Activated T-cell treated with anti-CD3 and anti-CD28 coated beads, Interleukin-2, amount 50 U/mL, for 48 hours (primary cell): Measurements from ENCODE around the gene PDGFB.
A peak's percentile ranks its signal among the peaks of the same experiment; 100 is the strongest.

ENCODE experiments used
- DNase-seq, 2 experiments: peaks; one replicate each; pipeline ENCODE4 v3.0.0-alpha.2; 2020

PDGFB gene

GRCh38 chr22:39253435-39254070 is 8.8 kb upstream of the PDGFB start:
- DNase-seq, result peak; percentile 61 to 72

GRCh38 chr22:39252461-39253434 is 8.0 kb upstream of the PDGFB start:
- no peak for DNase-seq

- DNase-seq, result no peak
Measured at GRCh38 chr22:39251762-39252460, 7.1 kb upstream of the PDGFB start.

GRCh38 chr22:39250838-39251237 is 6.1 kb upstream of the PDGFB start:
- no peak for DNase-seq

GRCh38 chr22:39250131-39250530 is 5.3 kb upstream of the PDGFB start:
- no peak for DNase-seq

- no peak for DNase-seq
Measured at GRCh38 chr22:39249086-39249704, 4.4 kb upstream of the PDGFB start.

- no peak for DNase-seq
Measured at GRCh38 chr22:39248254-39248653, 3.5 kb upstream of the PDGFB start.

GRCh38 chr22:39247361-39247760 is 2.6 kb upstream of the PDGFB start:
- DNase-seq, result no peak

- DNase-seq, result no peak
Measured at GRCh38 chr22:39246690-39247332, 2.0 kb upstream of the PDGFB start.

- no peak for DNase-seq
Measured at GRCh38 chr22:39246217-39246616, 1.4 kb upstream of the PDGFB start.

- DNase-seq, result no peak
Measured at GRCh38 chr22:39245130-39246039, 603 bp upstream of the PDGFB start.

GRCh38 chr22:39244136-39244495 is 666 bp downstream of the PDGFB start:
- DNase-seq, result peak in 1 of 2 experiments; percentile 40

GRCh38 chr22:39243439-39244135 is 1.2 kb downstream of the PDGFB start:
- DNase-seq, result peak in 1 of 2 experiments; percentile 52

- DNase-seq, result peak in 1 of 2 experiments; percentile 45
Measured at GRCh38 chr22:39242595-39243438, 2.0 kb downstream of the PDGFB start.

GRCh38 chr22:39241794-39242594 is 2.8 kb downstream of the PDGFB start:
- DNase-seq, result no peak

GRCh38 chr22:39240831-39241793 is 3.7 kb downstream of the PDGFB start:
- DNase-seq, result peak; percentile 63 to 66

- no peak for DNase-seq
Measured at GRCh38 chr22:39239561-39240423, 5.0 kb downstream of the PDGFB start.
